Body of pancreas (tissue), 4 donors: ENCODE results near the gene TGFB2. TPM values are rescaled to one million over a fixed set of nuclear protein-coding genes. Genes with fewer than 3 reads are reported as not detected.
A peak's percentile ranks its signal among the peaks of the same experiment; 100 is the strongest.

Experiments used
- ATAC-seq: fragments of 150-250 bp; one replicate; pipeline ENCODE4 v1.9.1; 2016
- DNase-seq, 4 donors: peaks; one replicate each; pipeline ENCODE4 v3.0.0-alpha.2; 2019
- H3K27ac ChIP-seq, 4 donors: fragments of 200-600 bp; sonication (generic); 1 replicate in 3 of 4; 2 replicates in 1 of 4; pipeline versions ENCODE4 v1.5.1 to v1.6.1; 2016 to 2019; ENCODE audit warnings: mild to moderate bottlenecking in 1 of 4, mixed read lengths in 1 of 4, moderate library complexity in 1 of 4
- H3K27me3 ChIP-seq, 2 donors: fragments of 200-600 bp; sonication (generic); one replicate each; pipeline ENCODE4 v1.6.0; 2016; ENCODE audit warnings: mild to moderate bottlenecking in 1 of 2
- H3K36me3 ChIP-seq, 2 donors: fragments of 200-600 bp; sonication (generic); replicated peaks in 1 of 2; 2 replicates each; pipeline ENCODE4 v1.5.1; 2016; ENCODE audit warnings: low read depth in 2 of 2; ENCODE audit not compliant: insufficient read depth in 1 of 2
- H3K4me1 ChIP-seq: fragments of 200-600 bp; sonication (generic); one replicate; pipeline ENCODE4 v1.6.0; 2016
- H3K4me3 ChIP-seq, 2 donors: fragments of 200-600 bp; sonication (generic); 1 replicate in 1 of 2; 2 replicates in 1 of 2; pipeline ENCODE4 v1.5.1; 2016 to 2019
- H3K9me3 ChIP-seq, 3 donors: fragments of 200-600 bp; sonication (generic); 1 replicate in 2 of 3; 2 replicates in 1 of 3; pipeline ENCODE4 v1.5.1; 2016
- CTCF ChIP-seq, 7 experiments: fragments of 450-650 bp in 4 of 7; fragments of 200-600 bp in 3 of 7; sonication (generic) in 3 of 7; IDR thresholded peaks; one replicate each; pipeline ENCODE4 v1.5.1; 2016 to 2019; ENCODE audit warnings: antibody characterized with exemption in 7 of 7
- POLR2A ChIP-seq, 3 donors: fragments of 450-650 bp; IDR thresholded peaks; one replicate each; pipeline ENCODE4 v1.6.1; 2016; ENCODE audit warnings: antibody characterized with exemption in 3 of 3, mild to moderate bottlenecking in 2 of 3
- WGBS, 2 donors: methylation state at CpG; one replicate each; pipeline ENCODE4 v1.1.5; 2017; 5-methylcytosine and 5-hydroxymethylcytosine counted together
- intact Hi-C: fragments of 100-400 bp; cut with DNase I; formaldehyde crosslinking; loops from one replicate; pipeline ENCODE4 v1.15.1; 2023
- total RNA-seq, 2 donors: library from RNA; depleted of rRNA; stranded (reverse); fragments of >200 nt; gene quantifications; one replicate each; pipeline ENCODE4 v1.1.0, GENCODE V29; 2016

TGFB2 gene
- total RNA-seq, 2 donors from 2014 or later = 4.3 to 4.9 TPM

DNA sequence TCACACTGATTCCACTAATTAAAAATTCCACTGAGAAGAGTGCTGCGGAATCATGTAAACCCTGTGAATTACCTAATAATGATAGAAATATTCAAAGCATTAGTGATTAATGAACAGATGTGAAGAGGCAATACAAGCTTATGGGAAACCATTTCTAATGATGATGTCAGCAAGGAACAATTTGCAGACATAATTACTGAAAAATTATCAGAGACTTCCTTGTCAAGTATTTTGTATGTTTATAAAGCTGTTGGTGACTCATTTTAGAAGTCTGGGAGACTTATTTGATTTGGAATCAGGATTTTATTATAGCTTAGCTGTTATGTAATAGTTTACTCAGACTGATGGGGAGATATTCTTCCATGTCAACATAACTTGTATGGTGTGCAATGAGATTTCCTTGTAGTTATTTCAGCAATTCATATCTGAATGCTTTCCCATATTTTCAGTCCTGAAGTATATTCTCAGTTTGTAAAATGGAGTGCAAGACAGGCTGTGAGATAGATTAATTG is 135.5 kb downstream of the TGFB2 start:
- Histone ChIP-seq H3K27ac (peak overlapping the region in 3 of 4 donors; percentile 14 to 67 (median 58)), H3K4me1 (peaks cover 16% of the 10 kb centered on the region), H3K27me3 (no peaks in the 10 kb centered on the region), H3K9me3 (no peaks in the 10 kb centered on the region), H3K36me3 (no peaks in the 10 kb centered on the region), H3K4me3 (no peak overlapping the region)
- intact Hi-C loops = no loop called here
- no peak for TF ChIP-seq POLR2A (IDR thresholded peaks at IDR 0.05)
- no peak for TF ChIP-seq CTCF (IDR thresholded peaks at IDR 0.05)
- ATAC-seq (peak; percentile 87), DNase-seq (no peak)
- WGBS, 2 donors = 76 to 79% methylated on average over 1 of the region's 1 CpG

DNA sequence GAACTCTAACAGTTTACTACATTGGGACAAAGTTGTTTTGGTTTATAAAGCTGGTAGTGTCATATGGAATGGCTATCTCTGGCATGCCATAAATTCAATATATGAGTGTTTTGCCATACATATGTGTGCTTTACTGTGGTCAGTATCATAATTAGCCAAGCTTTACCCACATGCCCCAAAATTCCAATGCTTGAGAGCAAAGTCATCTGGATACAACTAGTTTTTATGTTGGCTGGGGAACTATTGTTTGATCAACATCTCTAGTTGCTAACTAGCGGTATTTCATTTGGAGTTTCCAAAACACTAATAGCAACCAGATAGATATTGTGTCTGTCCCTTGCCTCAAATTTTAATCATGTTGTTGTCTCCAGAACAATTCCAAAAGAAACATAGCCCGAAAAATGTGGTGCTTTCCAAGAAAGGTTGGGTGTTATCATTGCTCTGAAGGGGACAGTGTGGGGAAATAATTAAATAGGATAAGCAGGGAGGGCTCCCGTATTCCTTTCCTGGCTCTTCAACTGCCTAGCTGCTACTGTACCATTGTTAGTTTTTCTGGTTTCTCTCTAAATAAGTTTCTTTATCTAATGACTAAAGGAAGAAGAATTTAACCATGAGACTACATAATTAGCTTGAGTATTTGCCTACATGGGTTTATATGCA is 136.1 kb downstream of the TGFB2 start:
- Histone ChIP-seq H3K4me3 (no peak overlapping the region), H3K27me3 (no peaks in the 10 kb centered on the region), H3K9me3 (no peaks in the 10 kb centered on the region), H3K27ac (peak overlapping the region in 3 of 4 donors; percentile 14 to 67 (median 58)), H3K4me1 (peaks cover 16% of the 10 kb centered on the region), H3K36me3 (no peaks in the 10 kb centered on the region)
- TF ChIP-seq POLR2A (IDR thresholded peaks at IDR 0.05) (no peak), CTCF (IDR thresholded peaks at IDR 0.05) (no peak)
- DNase-seq (no peak), ATAC-seq (no peak)
- intact Hi-C loops = no loop called here
- 55 to 67% methylated on average over 3 of the region's 3 CpGs for WGBS, 2 donors

DNA sequence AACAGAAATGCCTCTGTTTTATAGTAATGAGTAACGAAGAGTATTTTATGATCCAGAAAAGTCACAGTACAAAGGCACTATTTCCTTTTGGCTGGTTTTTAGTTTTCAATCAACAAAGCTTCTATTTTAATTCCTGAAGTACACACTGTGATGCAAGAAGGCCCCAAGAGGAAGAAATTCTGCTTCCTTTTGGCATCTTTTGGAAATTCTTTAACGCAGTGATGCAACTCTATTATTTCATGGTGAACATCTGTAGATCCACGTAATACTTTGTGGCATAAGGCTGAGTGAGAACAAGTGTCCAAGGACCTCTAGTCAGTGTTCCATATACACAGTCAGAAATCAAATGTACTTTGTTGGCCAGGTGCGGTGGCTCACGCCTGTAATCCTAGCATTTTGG is 137.5 kb downstream of the TGFB2 start:
- WGBS, 2 donors = 59 to 67% methylated on average over 5 of the region's 5 CpGs
- intact Hi-C loops = no loop called here
- ATAC-seq (peak; percentile 22), DNase-seq (no peak)
- peak overlapping the region in 2 of 4 donors; percentile 30 to 58 for H3K27ac ChIP-seq
- TF ChIP-seq POLR2A (IDR thresholded peaks at IDR 0.05) = no peak
- H3K9me3 ChIP-seq = no peaks in the 10 kb centered on the region
- no peaks in the 10 kb centered on the region for H3K36me3 ChIP-seq
- peaks cover 16% of the 10 kb centered on the region for H3K4me1 ChIP-seq
- no peak overlapping the region for H3K4me3 ChIP-seq
- no peaks in the 10 kb centered on the region for H3K27me3 ChIP-seq

GRCh38 chr1:218485241-218485928 is 140.2 kb downstream of the TGFB2 start:
- intact Hi-C loops = no loop called here
- H3K4me1 ChIP-seq = peaks cover 16% of the 10 kb centered on the region
- H3K4me3 ChIP-seq = no peak overlapping the region
- no peaks in the 10 kb centered on the region for H3K9me3 ChIP-seq
- ATAC-seq = no peak
- 86% methylated on average over 2 of the region's 2 CpGs for WGBS, 2 donors
- TF ChIP-seq POLR2A (IDR thresholded peaks at IDR 0.05) (no peak), CTCF (IDR thresholded peaks at IDR 0.05) (no peak)
- DNase-seq = no peak
- no peaks in the 10 kb centered on the region for H3K27me3 ChIP-seq
- no peaks in the 10 kb centered on the region for H3K36me3 ChIP-seq
- no peak overlapping the region for H3K27ac ChIP-seq

DNA sequence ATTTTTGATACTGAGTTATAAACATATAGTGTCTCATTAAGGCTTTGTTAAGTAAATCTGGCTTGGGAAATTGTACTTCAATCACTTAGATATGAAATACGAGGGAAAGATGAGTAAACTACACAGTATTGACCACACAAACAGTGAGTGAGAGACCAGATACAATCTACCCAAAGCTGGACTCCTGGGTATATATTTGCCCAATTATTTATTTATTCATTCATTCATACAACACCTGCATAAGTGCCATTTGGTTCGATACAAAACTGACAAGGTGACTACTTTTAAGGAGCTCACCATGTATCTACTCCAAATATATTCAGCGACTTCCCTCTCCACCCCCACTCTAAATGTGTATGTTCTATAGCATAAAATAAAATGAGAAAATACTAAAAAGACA is 143.4 kb downstream of the TGFB2 start:
- H3K27ac ChIP-seq = peak overlapping the region in 1 of 4 donors; percentile 60
- intact Hi-C loops = no loop called here
- no peak for ATAC-seq

More for the DNA sequence above, 143.4 kb downstream of the TGFB2 start:
- Histone ChIP-seq H3K9me3 (no peaks in the 10 kb centered on the region), H3K4me1 (peaks cover 6% of the 10 kb centered on the region), H3K36me3 (no peaks in the 10 kb centered on the region), H3K27me3 (no peaks in the 10 kb centered on the region), H3K4me3 (no peak overlapping the region)
- TF ChIP-seq CTCF (IDR thresholded peaks at IDR 0.05) (no peak), POLR2A (IDR thresholded peaks at IDR 0.05) (no peak)
- 67 to 72% methylated on average over 3 of the region's 3 CpGs for WGBS, 2 donors
- no peak for DNase-seq
